HG02571 (cell line): ENCODE measurements around the gene THOC7.

Experiments
- ATAC-seq: cut with Tn5 transposase; IDR thresholded peaks from one replicate; pipeline ENCODE4 v1.9.1; 2021; ENCODE audit warnings: mild to moderate bottlenecking, moderate library complexity; ENCODE audit not compliant: unreplicated experiment

Gene THOC7

GRCh38 chr3:63878394-63879060 lies 14.9 kb upstream of the THOC7 start:
- ATAC-seq = no peak

- no peak for ATAC-seq
Observed at GRCh38 chr3:63877737-63878393, 14.3 kb upstream of the THOC7 start.

DNA sequence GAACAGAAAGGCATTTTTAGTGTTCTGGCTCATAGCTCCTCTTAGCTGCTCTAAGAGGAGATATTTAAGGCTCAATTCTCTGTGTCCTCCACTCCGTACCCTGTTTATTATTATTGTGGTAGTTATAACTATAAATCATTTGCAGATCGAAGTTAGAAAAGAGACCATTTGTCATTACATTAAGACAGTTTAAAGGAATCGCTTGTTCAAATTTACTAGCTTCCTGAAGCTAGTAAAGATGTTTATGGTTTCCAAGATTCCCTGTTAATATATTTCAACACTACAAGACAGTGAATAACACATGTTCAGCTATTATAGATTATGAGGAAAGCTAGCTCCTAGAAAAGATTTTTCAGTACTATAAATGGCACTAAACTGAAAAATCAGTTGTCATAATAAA lies 12.7 kb upstream of the THOC7 start:
- no peak for ATAC-seq

DNA sequence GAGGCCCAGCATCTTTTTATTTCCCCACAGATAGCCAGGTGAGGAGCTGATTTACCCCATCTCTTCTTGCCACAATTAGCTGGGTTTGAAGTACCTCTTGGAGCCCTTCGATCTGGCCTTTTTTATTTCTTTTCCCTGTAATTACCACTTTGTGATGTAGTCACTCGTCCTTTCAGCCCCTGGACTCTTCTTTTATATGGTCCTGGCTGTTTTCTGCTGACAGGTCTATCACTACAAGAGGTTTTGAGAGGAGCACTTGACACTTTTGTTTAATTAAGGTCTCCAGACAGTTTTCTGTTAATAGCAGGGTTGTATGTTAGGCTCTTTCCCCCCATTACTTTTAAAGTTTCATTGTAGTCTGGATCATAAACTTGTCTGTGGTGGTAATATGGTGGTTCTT lies 11.9 kb upstream of the THOC7 start:
- ATAC-seq = no peak

GRCh38 chr3:63874769-63875168 lies 11.2 kb upstream of the THOC7 start:
- no peak for ATAC-seq

DNA sequence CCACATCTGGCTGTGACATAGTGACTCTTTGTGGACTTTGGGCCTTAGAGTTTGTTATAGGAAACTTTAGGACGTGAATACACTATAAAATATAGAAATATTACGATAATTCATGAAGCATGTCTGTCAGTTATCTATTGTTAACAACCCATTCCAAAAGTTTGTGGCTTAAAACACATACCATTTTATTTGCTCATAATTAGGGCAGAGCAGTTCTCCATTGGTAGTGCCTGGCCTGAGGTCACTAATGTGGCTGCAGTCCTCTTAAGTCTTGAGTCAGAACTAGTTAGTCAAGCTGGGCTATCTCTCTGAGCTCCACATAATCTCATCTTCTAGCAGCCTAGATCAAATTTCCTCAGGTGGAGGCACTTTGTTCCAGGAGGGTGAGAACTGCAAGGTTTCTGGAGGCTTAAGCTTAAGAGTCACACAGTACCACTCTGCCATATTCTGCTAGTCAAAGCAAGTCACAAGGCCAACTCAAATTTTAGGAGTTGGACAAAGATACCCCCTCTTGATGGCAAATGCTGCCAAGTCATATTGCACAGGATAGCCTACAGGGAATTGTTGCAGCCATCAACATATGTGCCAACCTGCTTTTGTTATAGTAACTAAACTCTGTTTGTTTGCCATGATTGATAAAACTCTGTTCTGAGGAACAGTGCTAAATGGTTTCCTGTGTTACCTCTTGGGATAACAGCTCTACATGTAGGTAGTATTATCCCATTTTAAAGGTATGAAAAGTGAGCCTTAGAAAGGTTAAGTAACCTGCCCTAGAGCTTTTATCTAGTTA lies 8.7 kb upstream of the THOC7 start:
- ATAC-seq = no peak

DNA sequence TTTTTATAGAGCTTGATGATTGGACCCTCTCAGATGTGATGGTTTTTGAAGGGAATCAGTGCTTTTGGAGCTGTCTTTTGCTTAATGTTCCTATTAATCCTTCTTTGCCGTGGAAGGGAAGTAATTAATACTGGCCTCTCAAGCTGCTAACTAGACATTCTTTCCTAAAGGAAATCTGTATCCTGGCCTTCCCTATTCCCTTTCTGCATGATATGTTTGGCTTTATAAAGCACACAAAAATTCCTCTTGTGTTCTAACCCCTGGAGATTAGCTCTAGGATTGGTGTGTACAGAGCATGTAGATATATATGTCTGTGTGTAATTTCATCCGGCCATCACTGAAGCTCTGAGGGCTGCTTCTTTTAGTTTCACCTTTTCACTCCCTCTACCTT lies 7.0 kb upstream of the THOC7 start:
- no peak for ATAC-seq

DNA sequence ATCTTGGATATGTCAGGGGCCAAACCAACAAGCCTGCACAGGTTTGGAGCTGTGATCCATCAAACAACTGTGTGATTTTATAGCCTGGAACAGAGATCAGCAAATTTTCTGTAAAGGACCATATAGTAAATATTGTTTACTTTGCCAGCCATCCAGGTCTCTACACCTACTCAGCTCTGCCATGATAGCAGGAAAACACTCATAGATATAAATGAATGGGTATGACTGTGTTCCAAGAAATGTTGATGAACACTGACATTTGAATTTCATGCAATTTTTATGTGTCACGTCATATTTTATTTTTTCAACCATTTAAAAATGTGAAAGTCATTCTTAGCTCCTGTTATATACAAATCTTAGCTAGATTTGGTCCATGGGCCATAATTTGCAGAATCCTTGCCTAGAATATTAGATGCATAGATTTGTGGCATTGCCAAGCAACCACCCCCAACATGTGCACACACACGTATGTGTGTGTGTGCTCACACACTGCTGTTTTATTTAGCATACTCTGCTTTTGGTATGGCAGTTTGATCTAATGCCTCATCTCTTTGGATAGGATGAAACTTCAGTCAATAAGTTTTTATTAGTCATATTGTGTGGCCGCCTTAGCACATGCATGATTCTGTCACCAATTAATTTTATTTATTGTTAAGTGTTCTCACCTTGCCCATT lies 6.5 kb upstream of the THOC7 start:
- no peak for ATAC-seq

- no peak for ATAC-seq
Observed at GRCh38 chr3:63867225-63867624, 3.6 kb upstream of the THOC7 start.

- ATAC-seq = no peak
Observed at GRCh38 chr3:63864965-63865327, 1.3 kb upstream of the THOC7 start.

DNA sequence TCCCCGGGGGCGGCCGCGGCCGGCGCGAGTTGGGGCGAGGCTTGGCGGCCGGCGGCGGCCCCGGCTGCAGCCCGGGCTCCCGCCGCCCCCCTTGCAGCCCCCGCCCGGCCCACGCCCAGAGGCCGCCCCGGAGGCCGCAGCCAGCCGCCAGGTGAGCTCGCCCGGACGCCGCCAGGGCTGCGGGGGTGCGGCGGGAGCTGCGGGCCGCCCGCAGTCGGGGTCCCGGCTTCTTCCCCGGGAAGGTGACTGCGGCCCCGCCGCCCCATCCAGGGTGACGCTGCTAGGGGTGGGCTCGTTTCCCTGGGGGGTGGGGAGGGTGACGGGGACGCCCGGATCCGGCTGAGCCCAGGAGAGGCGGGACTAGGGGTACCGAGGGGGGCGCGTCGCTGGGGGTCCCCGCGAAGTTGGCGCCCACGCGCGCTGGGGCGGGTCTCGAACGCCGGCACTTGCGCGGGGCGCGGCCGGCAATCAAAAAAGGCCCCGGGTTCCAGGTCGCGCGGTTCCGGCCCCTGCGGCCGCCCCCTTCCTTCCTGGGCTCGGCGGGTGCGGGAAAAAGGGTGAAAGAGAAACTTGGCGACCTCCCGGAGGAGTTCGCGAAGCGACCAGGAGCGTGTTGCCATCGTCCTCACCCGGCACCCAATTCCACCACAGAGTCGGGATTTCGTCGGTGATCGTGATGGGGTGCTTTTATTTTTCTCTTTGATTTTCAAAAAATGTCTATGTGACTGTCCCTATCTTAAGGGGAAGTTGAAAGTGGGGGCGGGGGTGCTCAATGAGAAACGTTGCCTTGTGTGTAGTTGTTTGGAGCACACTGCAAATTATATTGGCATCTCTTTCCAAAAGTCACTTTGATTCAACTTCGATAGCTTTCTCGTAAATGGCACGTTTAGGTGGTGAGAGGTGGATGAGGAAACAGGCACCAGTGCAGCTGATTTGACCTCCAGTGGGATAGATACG lies 681 bp upstream of the THOC7 start:
- peak; percentile 60 for ATAC-seq

GRCh38 chr3:63862804-63863149 lies 828 bp downstream of the THOC7 start:
- ATAC-seq = peak; percentile 1

DNA sequence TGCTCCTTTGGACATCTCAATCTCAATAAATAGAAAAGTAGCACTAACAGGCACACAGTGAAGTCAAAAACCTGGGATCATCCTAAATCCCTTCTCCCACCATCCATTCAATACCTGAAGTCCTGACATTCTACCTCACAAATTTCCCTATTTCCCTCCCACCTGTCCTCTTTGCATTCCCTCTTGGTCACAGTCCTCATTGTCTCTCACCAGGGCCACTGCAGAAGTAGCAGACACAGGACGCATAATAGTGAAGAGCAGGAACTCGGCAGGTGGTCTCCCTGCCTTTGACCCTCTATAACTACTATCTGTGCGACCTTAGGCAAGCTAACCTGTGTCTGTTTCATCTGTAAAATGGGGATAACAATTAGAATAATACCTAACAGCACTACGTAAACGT lies 2.3 kb downstream of the THOC7 start:
- no peak for ATAC-seq

- no peak for ATAC-seq
Observed at GRCh38 chr3:63860776-63861175, 2.8 kb downstream of the THOC7 start.

GRCh38 chr3:63857311-63857710 lies 6.3 kb downstream of the THOC7 start:
- no peak for ATAC-seq

- no peak for ATAC-seq
Observed at GRCh38 chr3:63855333-63855940, 8.2 kb downstream of the THOC7 start.

GRCh38 chr3:63853106-63853505 lies 10.5 kb downstream of the THOC7 start:
- no peak for ATAC-seq

DNA sequence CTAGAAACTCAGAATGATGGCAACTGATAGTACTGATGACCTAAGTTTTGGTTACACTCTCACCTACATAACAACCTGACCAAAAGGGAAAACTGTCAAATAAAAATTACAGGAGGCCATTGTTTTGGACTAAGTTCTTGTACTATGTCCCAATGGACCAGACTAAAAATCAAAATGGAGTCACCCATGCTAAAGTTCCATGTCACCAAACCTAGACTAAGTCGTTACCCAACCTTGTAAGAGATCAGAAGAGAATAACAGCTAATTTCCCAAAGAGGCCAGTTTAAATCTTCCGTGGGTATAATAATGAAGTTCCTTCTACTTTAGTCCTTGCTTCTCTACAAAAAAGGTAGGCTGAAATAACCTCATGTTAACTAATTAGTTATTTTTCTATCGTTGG lies 12.3 kb downstream of the THOC7 start:
- no peak for ATAC-seq

DNA sequence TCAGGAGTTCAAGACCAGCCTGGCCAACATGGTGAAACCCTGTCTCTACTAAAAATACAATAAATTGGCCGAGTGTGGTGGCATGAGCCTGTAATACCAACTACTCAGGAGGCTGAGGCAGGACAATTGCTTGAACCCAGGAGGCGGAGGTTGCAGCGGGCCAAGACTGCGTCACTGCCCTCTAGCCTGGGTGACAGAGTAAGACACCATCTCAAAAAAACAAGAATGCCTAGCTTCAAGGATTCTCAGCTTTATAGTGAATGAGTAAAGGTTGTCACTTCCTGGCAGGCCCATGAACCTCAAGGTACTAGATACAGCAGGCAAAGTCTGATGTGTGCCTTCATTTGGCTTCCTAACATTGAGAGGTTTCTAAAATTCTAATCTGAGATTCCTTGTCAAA lies 14.4 kb downstream of the THOC7 start:
- no peak for ATAC-seq
